Epithelial cell of proximal tubule (primary cell): ENCODE data around the gene RNASEH2B. TPM values are rescaled to one million over a fixed set of nuclear protein-coding genes. Genes with fewer than 3 reads are reported as not detected.

Source experiments
- DNase-seq: peaks from one replicate; pipeline ENCODE4 v3.0.0-alpha.2; 2011; ENCODE audit warnings: low read depth
- H3K4me3 ChIP-seq: 2 replicates; pipeline ENCODE4 v1.5.1; 2011; ENCODE audit warnings: low read depth, mild to moderate bottlenecking, low read length
- total RNA-seq: library from RNA; depleted of rRNA; stranded (reverse); fragments of >200 nt; gene quantifications from 2 replicates; pipeline ENCODE4 v1.2.3, GENCODE V29; 2015
- TF ChIP-seq, protein P1 (sequence below): conservative IDR thresholded peaks from 2 replicates; pipeline ENCODE4 v1.5.1; 2012; ENCODE audit warnings: low read depth, mild to moderate bottlenecking, low read length

RNASEH2B gene
- total RNA-seq, 1 donor from 2014 or later: 28.3 TPM

GRCh38 chr13:50934735-50935435 lies 25.3 kb downstream of the RNASEH2B start:
- TF ChIP-seq, protein P1, sequence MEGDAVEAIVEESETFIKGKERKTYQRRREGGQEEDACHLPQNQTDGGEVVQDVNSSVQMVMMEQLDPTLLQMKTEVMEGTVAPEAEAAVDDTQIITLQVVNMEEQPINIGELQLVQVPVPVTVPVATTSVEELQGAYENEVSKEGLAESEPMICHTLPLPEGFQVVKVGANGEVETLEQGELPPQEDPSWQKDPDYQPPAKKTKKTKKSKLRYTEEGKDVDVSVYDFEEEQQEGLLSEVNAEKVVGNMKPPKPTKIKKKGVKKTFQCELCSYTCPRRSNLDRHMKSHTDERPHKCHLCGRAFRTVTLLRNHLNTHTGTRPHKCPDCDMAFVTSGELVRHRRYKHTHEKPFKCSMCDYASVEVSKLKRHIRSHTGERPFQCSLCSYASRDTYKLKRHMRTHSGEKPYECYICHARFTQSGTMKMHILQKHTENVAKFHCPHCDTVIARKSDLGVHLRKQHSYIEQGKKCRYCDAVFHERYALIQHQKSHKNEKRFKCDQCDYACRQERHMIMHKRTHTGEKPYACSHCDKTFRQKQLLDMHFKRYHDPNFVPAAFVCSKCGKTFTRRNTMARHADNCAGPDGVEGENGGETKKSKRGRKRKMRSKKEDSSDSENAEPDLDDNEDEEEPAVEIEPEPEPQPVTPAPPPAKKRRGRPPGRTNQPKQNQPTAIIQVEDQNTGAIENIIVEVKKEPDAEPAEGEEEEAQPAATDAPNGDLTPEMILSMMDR: no peak
- H3K4me3 ChIP-seq: no peak overlapping the region
- no peak for DNase-seq

GRCh38 chr13:50936679-50937078 lies 27.1 kb downstream of the RNASEH2B start:
- TF ChIP-seq, protein P1: no peak
- no peak for DNase-seq

GRCh38 chr13:50940509-50940908 lies 30.9 kb downstream of the RNASEH2B start:
- H3K4me3 ChIP-seq: no peak overlapping the region
- no peak for DNase-seq
- TF ChIP-seq, protein P1: no peak

More at GRCh38 chr13:50936679-50937078, 27.1 kb downstream of the RNASEH2B start:
- no peak overlapping the region for H3K4me3 ChIP-seq

GRCh38 chr13:50941146-50941545 lies 31.6 kb downstream of the RNASEH2B start:
- no peak for DNase-seq
- TF ChIP-seq, protein P1: no peak
- H3K4me3 ChIP-seq: no peak overlapping the region

DNA sequence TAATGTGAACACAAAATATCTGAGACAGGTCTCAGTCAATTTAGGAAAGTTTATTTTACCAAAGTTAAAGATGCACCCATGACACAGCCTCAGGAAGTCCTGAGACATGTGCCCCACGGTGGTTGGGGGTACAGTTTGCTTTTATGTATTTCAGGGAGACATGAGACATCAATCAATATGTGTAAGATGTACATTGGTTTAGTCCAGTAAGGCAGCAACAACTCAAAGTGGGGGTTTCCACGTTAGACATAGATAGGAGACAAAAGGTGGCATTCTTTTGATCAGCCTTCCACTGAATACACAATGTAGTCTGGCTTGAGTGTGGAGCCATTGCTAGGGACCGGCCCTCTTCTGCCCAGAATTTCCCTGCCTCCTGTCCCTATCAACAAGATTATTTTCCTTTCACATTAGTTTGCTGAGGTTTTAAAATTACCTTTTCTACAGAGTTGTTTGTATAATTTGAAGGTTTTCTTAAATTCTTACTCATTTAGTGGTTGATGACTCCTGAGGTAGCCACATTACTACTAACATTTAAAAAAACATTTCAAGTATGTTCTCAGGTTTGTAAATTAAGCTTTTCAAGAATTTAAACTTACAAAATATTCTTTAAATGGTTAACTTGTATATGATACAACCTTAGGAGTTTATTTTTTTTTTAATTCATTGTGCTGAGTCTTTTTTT lies 33.2 kb downstream of the RNASEH2B start:
- TF ChIP-seq, protein P1: no peak
- no peak for DNase-seq
- H3K4me3 ChIP-seq: no peak overlapping the region

- TF ChIP-seq, protein P1: no peak
- DNase-seq: no peak
- no peak overlapping the region for H3K4me3 ChIP-seq
Measured at GRCh38 chr13:50945669-50946068, 36.1 kb downstream of the RNASEH2B start.

DNA sequence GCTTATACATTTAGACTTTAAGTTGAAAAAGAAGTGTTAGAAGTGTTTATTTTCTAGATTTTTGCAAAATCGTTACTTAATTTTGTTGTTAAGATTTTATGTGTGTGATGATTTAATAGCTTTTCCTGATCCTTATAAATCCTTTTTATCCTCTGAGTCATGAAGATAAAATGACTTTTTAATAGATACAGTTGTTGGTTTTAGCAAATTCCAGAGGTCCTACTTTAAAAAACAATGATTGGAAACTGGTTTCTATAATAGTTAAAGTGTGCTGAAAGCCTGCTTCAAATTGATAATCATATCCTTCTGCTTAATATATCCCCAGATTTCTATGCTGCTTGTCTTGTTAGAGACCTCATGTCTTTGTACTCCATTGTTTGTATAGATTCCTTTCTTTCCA lies 39.0 kb downstream of the RNASEH2B start:
- DNase-seq: no peak

More for the DNA sequence above, 39.0 kb downstream of the RNASEH2B start:
- no peak overlapping the region for H3K4me3 ChIP-seq
- TF ChIP-seq, protein P1: no peak
